GM19438 (cell line): ENCODE data around the gene SCAMP4.

ENCODE experiments used
- ATAC-seq: cut with Tn5 transposase; IDR thresholded peaks from one replicate; pipeline ENCODE4 v1.9.1; 2021; ENCODE audit warnings: low read depth; ENCODE audit not compliant: unreplicated experiment

Gene SCAMP4

GRCh38 chr19:1935484-1936208, 30.4 kb downstream of the SCAMP4 start:
- ATAC-seq: no peak

GRCh38 chr19:1936430-1936829, 31.2 kb downstream of the SCAMP4 start:
- ATAC-seq: no peak

- no peak for ATAC-seq
Measured at GRCh38 chr19:1936916-1937610, 31.9 kb downstream of the SCAMP4 start.

GRCh38 chr19:1938071-1938470, 32.9 kb downstream of the SCAMP4 start:
- no peak for ATAC-seq

- peak; percentile 42 for ATAC-seq
Measured at GRCh38 chr19:1941146-1942077, 36.2 kb downstream of the SCAMP4 start, which contains the start of gene CSNK1G2. CSNK1G2 (plus strand) TSS chr19:1941172; CDS start chr19:1969773, 28,601 bp downstream.

GRCh38 chr19:1942078-1942933, 37.1 kb downstream of the SCAMP4 start:
- no peak for ATAC-seq

- no peak for ATAC-seq
Measured at GRCh38 chr19:1942934-1943555, 37.8 kb downstream of the SCAMP4 start.

GRCh38 chr19:1943661-1944087, 38.5 kb downstream of the SCAMP4 start:
- no peak for ATAC-seq

GRCh38 chr19:1944088-1944915, 39.1 kb downstream of the SCAMP4 start:
- no peak for ATAC-seq

- ATAC-seq: no peak
Measured at GRCh38 chr19:1944916-1945561, 39.8 kb downstream of the SCAMP4 start.

GRCh38 chr19:1945899-1946298, 40.7 kb downstream of the SCAMP4 start:
- ATAC-seq: no peak

GRCh38 chr19:1947651-1948209, 42.5 kb downstream of the SCAMP4 start:
- ATAC-seq: no peak

GRCh38 chr19:1949304-1950101, 44.3 kb downstream of the SCAMP4 start:
- ATAC-seq: no peak

GRCh38 chr19:1950640-1951039, 45.4 kb downstream of the SCAMP4 start:
- no peak for ATAC-seq

- no peak for ATAC-seq
Measured at GRCh38 chr19:1952635-1953034, 47.4 kb downstream of the SCAMP4 start.

- no peak for ATAC-seq
Measured at GRCh38 chr19:1953037-1953436, 47.8 kb downstream of the SCAMP4 start.

- ATAC-seq: no peak
Measured at GRCh38 chr19:1953441-1954094, 48.4 kb downstream of the SCAMP4 start.
